ENCODE data around the gene PRKCH.

PRKCH gene

GRCh38 chr14:61298824-61299223 is 22.6 kb upstream of the PRKCH start:
- H3K79me2 ChIP-seq (ENCODE audit: insufficient read depth, low read length): no peaks in the 10 kb centered on the region
- H3K9me3 ChIP-seq (ENCODE audit: insufficient read depth, low read length): no peaks in the 10 kb centered on the region
- H3K9me2 ChIP-seq (replicated peaks; ENCODE audit: insufficient read depth, low read length): no peaks in the 10 kb centered on the region
- no peaks in the 10 kb centered on the region for H4K20me1 ChIP-seq (ENCODE audit: low read depth, low read length)
- no peaks in the 10 kb centered on the region for H3K36me3 ChIP-seq (ENCODE audit: low read length)
- no peaks in the 10 kb centered on the region for H3F3A ChIP-seq (ENCODE audit: insufficient read depth)
- H2AFZ ChIP-seq (ENCODE audit: low read depth, low read length, severe bottlenecking): no peak overlapping the region
- H3K27me3 ChIP-seq (ENCODE audit: low read length): no peaks in the 10 kb centered on the region
- TF ChIP-seq CTCF (IDR thresholded peaks at IDR 0.05; ENCODE audit: insufficient read depth, low read length, poor library complexity, severe bottlenecking) (no peak), EZH2phosphoT487 (conservative IDR thresholded peaks at IDR 0.05; ENCODE audit: low read length) (no peak)
- no peak overlapping the region for H3K9ac ChIP-seq (ENCODE audit: low read length)
- no peak overlapping the region for H3K27ac ChIP-seq (ENCODE audit: low read depth, low read length)
- no peak overlapping the region for H3K4me2 ChIP-seq (ENCODE audit: low read depth, low read length, poor library complexity, severe bottlenecking)
- no peak overlapping the region for H3K4me3 ChIP-seq (ENCODE audit: insufficient read depth, low read length, poor library complexity, severe bottlenecking)

GRCh38 chr14:61300209-61300608 is 21.2 kb upstream of the PRKCH start:
- no peaks in the 10 kb centered on the region for H4K20me1 ChIP-seq (ENCODE audit: low read depth, low read length)
- H3K27me3 ChIP-seq (ENCODE audit: low read length): no peaks in the 10 kb centered on the region
- no peak overlapping the region for H3K9ac ChIP-seq (ENCODE audit: low read length)
- H3K79me2 ChIP-seq (ENCODE audit: insufficient read depth, low read length): no peaks in the 10 kb centered on the region
- no peak overlapping the region for H3K4me2 ChIP-seq (ENCODE audit: low read depth, low read length, poor library complexity, severe bottlenecking)
- H3K36me3 ChIP-seq (ENCODE audit: low read length): no peaks in the 10 kb centered on the region
- TF ChIP-seq CTCF (IDR thresholded peaks at IDR 0.05; ENCODE audit: insufficient read depth, low read length, poor library complexity, severe bottlenecking) (no peak), EZH2phosphoT487 (conservative IDR thresholded peaks at IDR 0.05; ENCODE audit: low read length) (no peak)
- no peaks in the 10 kb centered on the region for H3K9me3 ChIP-seq (ENCODE audit: insufficient read depth, low read length)
- H3K9me2 ChIP-seq (replicated peaks; ENCODE audit: insufficient read depth, low read length): no peaks in the 10 kb centered on the region
- H3K27ac ChIP-seq (ENCODE audit: low read depth, low read length): no peak overlapping the region
- no peak overlapping the region for H3K4me3 ChIP-seq (ENCODE audit: insufficient read depth, low read length, poor library complexity, severe bottlenecking)
- H3F3A ChIP-seq (ENCODE audit: insufficient read depth): no peaks in the 10 kb centered on the region
- no peak overlapping the region for H2AFZ ChIP-seq (ENCODE audit: low read depth, low read length, severe bottlenecking)

GRCh38 chr14:61300754-61301153 is 20.6 kb upstream of the PRKCH start:
- Histone ChIP-seq H4K20me1 (ENCODE audit: low read depth, low read length) (no peaks in the 10 kb centered on the region), H3K4me2 (ENCODE audit: low read depth, low read length, poor library complexity, severe bottlenecking) (no peak overlapping the region), H3K36me3 (ENCODE audit: low read length) (no peaks in the 10 kb centered on the region), H3K27me3 (ENCODE audit: low read length) (no peaks in the 10 kb centered on the region), H3F3A (ENCODE audit: insufficient read depth) (no peaks in the 10 kb centered on the region), H3K9me2 (replicated peaks; ENCODE audit: insufficient read depth, low read length) (no peaks in the 10 kb centered on the region), H3K9me3 (ENCODE audit: insufficient read depth, low read length) (no peaks in the 10 kb centered on the region), H3K9ac (ENCODE audit: low read length) (no peak overlapping the region), H2AFZ (ENCODE audit: low read depth, low read length, severe bottlenecking) (no peak overlapping the region), H3K4me3 (ENCODE audit: insufficient read depth, low read length, poor library complexity, severe bottlenecking) (no peak overlapping the region), H3K79me2 (ENCODE audit: insufficient read depth, low read length) (no peaks in the 10 kb centered on the region), H3K27ac (ENCODE audit: low read depth, low read length) (no peak overlapping the region)
- TF ChIP-seq CTCF (IDR thresholded peaks at IDR 0.05; ENCODE audit: insufficient read depth, low read length, poor library complexity, severe bottlenecking) (no peak), EZH2phosphoT487 (conservative IDR thresholded peaks at IDR 0.05; ENCODE audit: low read length) (no peak)

Data from SU-DHL-6 (cell line).